ENCODE results near the gene MOB3A.

DNA sequence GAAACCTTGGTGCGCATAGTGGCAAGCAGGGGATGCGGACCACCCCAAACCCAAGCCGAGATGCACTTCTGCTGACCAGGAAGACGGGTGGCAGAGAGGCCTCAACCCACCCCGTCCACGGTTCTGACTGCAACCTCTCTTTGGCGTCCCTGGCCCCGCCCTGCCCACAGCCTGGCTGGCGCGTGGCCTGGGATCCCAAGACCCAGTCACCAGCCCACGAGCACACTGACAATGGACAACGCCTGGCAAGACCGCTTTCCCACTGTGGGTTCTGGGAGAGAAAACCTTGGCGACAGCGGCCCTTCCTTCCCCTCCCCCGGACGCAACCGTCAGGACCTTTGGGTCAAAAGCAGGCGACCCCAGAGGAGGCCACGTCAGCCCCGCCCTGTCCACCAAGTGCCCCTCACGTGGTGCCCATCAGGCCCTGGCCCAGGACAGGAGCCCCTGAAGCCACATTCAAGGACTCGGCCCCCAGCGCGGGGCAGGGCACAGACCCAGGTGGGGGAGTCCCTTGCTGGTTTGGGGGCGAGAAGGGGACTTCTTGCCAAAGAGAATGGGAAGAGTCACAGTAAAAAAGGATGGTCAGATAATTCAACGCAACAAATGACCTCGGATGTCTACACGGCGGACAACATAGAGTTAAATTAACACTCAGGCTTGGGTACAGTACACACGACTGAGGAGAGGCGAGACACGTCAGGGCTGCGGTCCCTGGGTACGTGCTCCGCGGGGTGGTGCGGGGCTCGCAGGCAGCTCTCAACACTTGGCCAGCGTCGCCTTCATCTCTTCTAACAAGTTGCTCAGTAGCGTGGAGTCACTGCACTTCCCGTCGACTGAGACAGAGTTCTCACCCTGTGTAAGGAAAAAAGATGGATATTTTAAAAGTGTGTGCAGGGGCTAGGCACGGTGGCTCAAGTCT, 5.5 kb upstream of the MOB3A start:
- TF ChIP-seq, protein P1, sequence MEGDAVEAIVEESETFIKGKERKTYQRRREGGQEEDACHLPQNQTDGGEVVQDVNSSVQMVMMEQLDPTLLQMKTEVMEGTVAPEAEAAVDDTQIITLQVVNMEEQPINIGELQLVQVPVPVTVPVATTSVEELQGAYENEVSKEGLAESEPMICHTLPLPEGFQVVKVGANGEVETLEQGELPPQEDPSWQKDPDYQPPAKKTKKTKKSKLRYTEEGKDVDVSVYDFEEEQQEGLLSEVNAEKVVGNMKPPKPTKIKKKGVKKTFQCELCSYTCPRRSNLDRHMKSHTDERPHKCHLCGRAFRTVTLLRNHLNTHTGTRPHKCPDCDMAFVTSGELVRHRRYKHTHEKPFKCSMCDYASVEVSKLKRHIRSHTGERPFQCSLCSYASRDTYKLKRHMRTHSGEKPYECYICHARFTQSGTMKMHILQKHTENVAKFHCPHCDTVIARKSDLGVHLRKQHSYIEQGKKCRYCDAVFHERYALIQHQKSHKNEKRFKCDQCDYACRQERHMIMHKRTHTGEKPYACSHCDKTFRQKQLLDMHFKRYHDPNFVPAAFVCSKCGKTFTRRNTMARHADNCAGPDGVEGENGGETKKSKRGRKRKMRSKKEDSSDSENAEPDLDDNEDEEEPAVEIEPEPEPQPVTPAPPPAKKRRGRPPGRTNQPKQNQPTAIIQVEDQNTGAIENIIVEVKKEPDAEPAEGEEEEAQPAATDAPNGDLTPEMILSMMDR (IDR thresholded peaks at IDR 0.05; ENCODE audit: low read depth, low read length, poor library complexity, severe bottlenecking): no peak
- TF ChIP-seq EZH2phosphoT487 (IDR thresholded peaks at IDR 0.05; ENCODE audit: borderline replicate concordance, low read length): no peak
